ENCODE results near the gene QSOX1. TPM values are rescaled to one million over a fixed set of nuclear protein-coding genes. Genes with fewer than 3 reads are reported as not detected.

Gene QSOX1
- total RNA-seq, 1 experiment from 2014 or later, result 69.0 TPM

GRCh38 chr1:180160357-180160756, 5.7 kb downstream of the QSOX1 start:
- Histone ChIP-seq H3K27ac (ENCODE audit: low read depth, low read length, poor library complexity, severe bottlenecking) (no peak overlapping the region), H3K36me3 (ENCODE audit: insufficient read depth, low read length, poor library complexity, severe bottlenecking) (no peaks in the 10 kb centered on the region), H3K27me3 (replicated peaks; ENCODE audit: insufficient read depth, low read depth, low read length, poor library complexity) (no peaks in the 10 kb centered on the region), H3K4me3 (ENCODE audit: low read depth, low read length, poor library complexity, severe bottlenecking) (no peak overlapping the region), H3K4me1 (ENCODE audit: insufficient read depth, low read length, poor library complexity, severe bottlenecking) (peaks cover 22% of the 10 kb centered on the region), H3K9me3 (ENCODE audit: low read depth, low read length, poor library complexity, severe bottlenecking) (no peaks in the 10 kb centered on the region)
- no TSS peak for BruUV-seq (replicated peaks)
- DNase-seq (ENCODE audit: low spot score), result no peak
- TF ChIP-seq CTCF (conservative IDR thresholded peaks at IDR 0.05; ENCODE audit: low read depth, low read length) (no peak), EZH2 (IDR thresholded peaks at IDR 0.05; ENCODE audit: borderline replicate concordance, low read depth, low read length, poor library complexity, severe bottlenecking) (no peak)
- ChIA-PET POLR2A (ENCODE audit: low non-redundant PET) (no interaction called here), CTCF (no interaction called here)
- intact Hi-C loops (cut with micrococcal nuclease; ENCODE audit: unreplicated experiment), result loop anchor here (5.0 to 10.0 kb wide), 2 partner anchors 206 to 288 kb away; partner anchors contain the start of gene CEP350

DNA sequence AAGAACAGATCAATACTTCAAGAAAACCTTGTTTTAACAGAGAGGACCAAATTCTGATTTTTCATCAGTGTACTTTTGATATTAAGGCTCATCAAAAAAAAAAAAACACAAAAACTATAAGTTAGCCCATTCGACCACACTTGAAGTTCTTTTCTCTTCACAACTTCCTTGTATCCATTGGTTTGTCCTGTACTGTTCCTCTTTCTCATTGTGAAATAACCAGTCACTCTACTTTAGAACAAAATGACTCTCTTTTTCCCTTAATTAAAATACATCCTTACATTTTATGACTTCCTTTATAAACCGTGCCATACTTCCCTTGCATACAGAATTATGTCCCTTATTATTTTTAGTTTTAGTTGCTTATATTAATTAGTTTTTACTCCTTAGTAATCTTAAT, 8.4 kb downstream of the QSOX1 start:
- H3K4me3 ChIP-seq (ENCODE audit: low read depth, low read length, poor library complexity, severe bottlenecking), result no peak overlapping the region
- no peak for DNase-seq (ENCODE audit: low spot score)
- no peak overlapping the region for H3K27ac ChIP-seq (ENCODE audit: low read depth, low read length, poor library complexity, severe bottlenecking)
- POLR2A ChIA-PET (ENCODE audit: low non-redundant PET), result no interaction called here
- intact Hi-C loops (cut with micrococcal nuclease; ENCODE audit: unreplicated experiment), result loop anchor here (5.0 to 10.0 kb wide), 2 partner anchors 208 to 291 kb away; partner anchors contain the start of gene CEP350
- BruUV-seq (replicated peaks), result no TSS peak
- TF ChIP-seq EZH2 (IDR thresholded peaks at IDR 0.05; ENCODE audit: borderline replicate concordance, low read depth, low read length, poor library complexity, severe bottlenecking) (no peak), CTCF (conservative IDR thresholded peaks at IDR 0.05; ENCODE audit: low read depth, low read length) (no peak)
- CTCF ChIA-PET, result no interaction called here
- no peaks in the 10 kb centered on the region for H3K36me3 ChIP-seq (ENCODE audit: insufficient read depth, low read length, poor library complexity, severe bottlenecking)
- H3K27me3 ChIP-seq (replicated peaks; ENCODE audit: insufficient read depth, low read depth, low read length, poor library complexity), result no peaks in the 10 kb centered on the region
- H3K4me1 ChIP-seq (ENCODE audit: insufficient read depth, low read length, poor library complexity, severe bottlenecking), result peaks cover 33% of the 10 kb centered on the region
- no peaks in the 10 kb centered on the region for H3K9me3 ChIP-seq (ENCODE audit: low read depth, low read length, poor library complexity, severe bottlenecking)

- peaks cover 33% of the 10 kb centered on the region for H3K4me1 ChIP-seq (ENCODE audit: insufficient read depth, low read length, poor library complexity, severe bottlenecking)
- POLR2A ChIA-PET (ENCODE audit: low non-redundant PET), result interaction anchor here (0.5 to 0.7 kb wide), 2 partner anchors 17 to 88 kb away, joined by 3 read pairs; no protein-coding TSS in a partner anchor
- TF ChIP-seq CTCF (conservative IDR thresholded peaks at IDR 0.05; ENCODE audit: low read depth, low read length) (no peak), EZH2 (IDR thresholded peaks at IDR 0.05; ENCODE audit: borderline replicate concordance, low read depth, low read length, poor library complexity, severe bottlenecking) (no peak)
- H3K27ac ChIP-seq (ENCODE audit: low read depth, low read length, poor library complexity, severe bottlenecking), result no peak overlapping the region
- no peak overlapping the region for H3K4me3 ChIP-seq (ENCODE audit: low read depth, low read length, poor library complexity, severe bottlenecking)
- DNase-seq (ENCODE audit: low spot score), result no peak
- no peaks in the 10 kb centered on the region for H3K27me3 ChIP-seq (replicated peaks; ENCODE audit: insufficient read depth, low read depth, low read length, poor library complexity)
- no TSS peak for BruUV-seq (replicated peaks)
- H3K9me3 ChIP-seq (ENCODE audit: low read depth, low read length, poor library complexity, severe bottlenecking), result no peaks in the 10 kb centered on the region
- CTCF ChIA-PET, result no interaction called here
- intact Hi-C loops (cut with micrococcal nuclease; ENCODE audit: unreplicated experiment), result loop anchor here (10.0 kb wide), 1 partner anchor 210 kb away; the partner anchor contains the start of gene CEP350
- no peaks in the 10 kb centered on the region for H3K36me3 ChIP-seq (ENCODE audit: insufficient read depth, low read length, poor library complexity, severe bottlenecking)
Measured at GRCh38 chr1:180165096-180165495, 10.4 kb downstream of the QSOX1 start.
